HG03097 (cell line): ENCODE data around the gene RUVBL1.

ENCODE experiments used
- ATAC-seq: cut with Tn5 transposase; IDR thresholded peaks from one replicate; pipeline ENCODE4 v1.9.1; 2021; ENCODE audit not compliant: unreplicated experiment, low FRiP score

The RUVBL1 gene

GRCh38 chr3:128143496-128143895 lies 19.9 kb upstream of the RUVBL1 start:
- no peak for ATAC-seq

- no peak for ATAC-seq
These were observed 9.8 kb upstream of the RUVBL1 start for GRCh38 chr3:128133273-128133883.

- no peak for ATAC-seq
These were observed 8.5 kb upstream of the RUVBL1 start for GRCh38 chr3:128131897-128132646.

GRCh38 chr3:128128251-128128650 lies 4.6 kb upstream of the RUVBL1 start:
- ATAC-seq = no peak

- no peak for ATAC-seq
These were observed 3.6 kb upstream of the RUVBL1 start for GRCh38 chr3:128127236-128127635.

GRCh38 chr3:128123156-128123537 lies 465 bp downstream of the RUVBL1 start:
- no peak for ATAC-seq

- no peak for ATAC-seq
These were observed 1.6 kb downstream of the RUVBL1 start for GRCh38 chr3:128122013-128122412.

- no peak for ATAC-seq
These were observed 9.5 kb downstream of the RUVBL1 start for GRCh38 chr3:128113817-128114794.

- ATAC-seq = no peak
These were observed 11.1 kb downstream of the RUVBL1 start for GRCh38 chr3:128112357-128112968.

- ATAC-seq = no peak
These were observed 12.5 kb downstream of the RUVBL1 start for GRCh38 chr3:128111147-128111546.

GRCh38 chr3:128107834-128108233 lies 15.8 kb downstream of the RUVBL1 start:
- no peak for ATAC-seq

GRCh38 chr3:128103136-128103676 lies 20.4 kb downstream of the RUVBL1 start:
- no peak for ATAC-seq

- no peak for ATAC-seq
These were observed 23.0 kb downstream of the RUVBL1 start for GRCh38 chr3:128100638-128101037.

GRCh38 chr3:128100161-128100560 lies 23.5 kb downstream of the RUVBL1 start:
- ATAC-seq = no peak

- ATAC-seq = no peak
These were observed 25.4 kb downstream of the RUVBL1 start for GRCh38 chr3:128098234-128098633.

GRCh38 chr3:128095222-128095703 lies 28.3 kb downstream of the RUVBL1 start:
- no peak for ATAC-seq

- ATAC-seq = no peak
These were observed 29.1 kb downstream of the RUVBL1 start for GRCh38 chr3:128094295-128095151.

- ATAC-seq = no peak
These were observed 32.0 kb downstream of the RUVBL1 start for GRCh38 chr3:128091586-128091985.

GRCh38 chr3:128089135-128089534 lies 34.5 kb downstream of the RUVBL1 start:
- no peak for ATAC-seq

GRCh38 chr3:128084675-128085021 lies 39.0 kb downstream of the RUVBL1 start:
- no peak for ATAC-seq
